ENCODE measurements around the gene AMMECR1.
A peak's percentile ranks its signal among the peaks of the same experiment; 100 is the strongest.

The AMMECR1 gene

GRCh38 chrX:110317820-110318663 is at the start of gene AMMECR1:
Gene AMMECR1, minus strand, starts transcription at chrX:110318085. Its CDS starts 14 bp downstream, at chrX:110318071.
- peak within 1 kb of the TSS; percentile 87 for H3K4me3 ChIP-seq (ENCODE audit: low read depth, low read length)
- no peak for TF ChIP-seq CTCF (IDR thresholded peaks at IDR 0.05; ENCODE audit: borderline replicate concordance, insufficient read depth, low read depth, low read length)

- no peak for TF ChIP-seq CTCF (IDR thresholded peaks at IDR 0.05; ENCODE audit: borderline replicate concordance, insufficient read depth, low read depth, low read length)
- no peak overlapping the region for H3K4me3 ChIP-seq (ENCODE audit: low read depth, low read length)
These were observed 45.4 kb upstream of the AMMECR1 start for GRCh38 chrX:110363244-110363643.

- no peak for TF ChIP-seq CTCF (IDR thresholded peaks at IDR 0.05; ENCODE audit: borderline replicate concordance, insufficient read depth, low read depth, low read length)
These were observed 41.4 kb upstream of the AMMECR1 start for GRCh38 chrX:110359273-110359672.

GRCh38 chrX:110358548-110358947 is 40.7 kb upstream of the AMMECR1 start, which contains the start of gene RTL9:
Gene RTL9, plus strand, starts transcription at chrX:110358848. Its CDS starts 91,770 bp downstream, at chrX:110450618.
- TF ChIP-seq CTCF (IDR thresholded peaks at IDR 0.05; ENCODE audit: borderline replicate concordance, insufficient read depth, low read depth, low read length): no peak

More at GRCh38 chrX:110359273-110359672, 41.4 kb upstream of the AMMECR1 start:
- H3K4me3 ChIP-seq (ENCODE audit: low read depth, low read length): no peak overlapping the region

GRCh38 chrX:110346681-110347080 is 28.8 kb upstream of the AMMECR1 start:
- TF ChIP-seq CTCF (IDR thresholded peaks at IDR 0.05; ENCODE audit: borderline replicate concordance, insufficient read depth, low read depth, low read length): no peak
- H3K4me3 ChIP-seq (ENCODE audit: low read depth, low read length): no peak overlapping the region

More at GRCh38 chrX:110358548-110358947, 40.7 kb upstream of the AMMECR1 start, which contains the start of gene RTL9:
- H3K4me3 ChIP-seq (ENCODE audit: low read depth, low read length): no peak within 1 kb of the TSS

- no peak for TF ChIP-seq CTCF (IDR thresholded peaks at IDR 0.05; ENCODE audit: borderline replicate concordance, insufficient read depth, low read depth, low read length)
- no peak overlapping the region for H3K4me3 ChIP-seq (ENCODE audit: low read depth, low read length)
These were observed 23.5 kb upstream of the AMMECR1 start for GRCh38 chrX:110341189-110342035.
